Activated CD8-positive, alpha-beta memory T cell treated with anti-CD3 and anti-CD28 coated beads, Interleukin-2, amount 50 U/mL, for 4 hours (primary cell): ENCODE results near the gene ZNF784.
"Not testable (repeated sequence)": the region's sequence is repeated elsewhere in the genome, so short reads cannot be mapped to it uniquely, and the experiment has no call there.

ENCODE experiments used
- DNase-seq: peaks from one replicate; pipeline ENCODE4 v3.0.0-alpha.2; 2020

Gene ZNF784

GRCh38 chr19:55599842-55600661 is 24.3 kb downstream of the ZNF784 start, which contains the start of gene ZNF524:
Gene ZNF524 (plus strand): TSS chr19:55600288. CDS start chr19:55602113, 1,825 bp downstream.
- peak; percentile 82 for DNase-seq

- DNase-seq: peak; percentile 96
Measured at GRCh38 chr19:55599468-55599841, 24.9 kb downstream of the ZNF784 start, which contains the start of gene FIZ1. Gene FIZ1 (minus strand): TSS chr19:55599517. CDS start chr19:55597865, 1,652 bp downstream.

DNA sequence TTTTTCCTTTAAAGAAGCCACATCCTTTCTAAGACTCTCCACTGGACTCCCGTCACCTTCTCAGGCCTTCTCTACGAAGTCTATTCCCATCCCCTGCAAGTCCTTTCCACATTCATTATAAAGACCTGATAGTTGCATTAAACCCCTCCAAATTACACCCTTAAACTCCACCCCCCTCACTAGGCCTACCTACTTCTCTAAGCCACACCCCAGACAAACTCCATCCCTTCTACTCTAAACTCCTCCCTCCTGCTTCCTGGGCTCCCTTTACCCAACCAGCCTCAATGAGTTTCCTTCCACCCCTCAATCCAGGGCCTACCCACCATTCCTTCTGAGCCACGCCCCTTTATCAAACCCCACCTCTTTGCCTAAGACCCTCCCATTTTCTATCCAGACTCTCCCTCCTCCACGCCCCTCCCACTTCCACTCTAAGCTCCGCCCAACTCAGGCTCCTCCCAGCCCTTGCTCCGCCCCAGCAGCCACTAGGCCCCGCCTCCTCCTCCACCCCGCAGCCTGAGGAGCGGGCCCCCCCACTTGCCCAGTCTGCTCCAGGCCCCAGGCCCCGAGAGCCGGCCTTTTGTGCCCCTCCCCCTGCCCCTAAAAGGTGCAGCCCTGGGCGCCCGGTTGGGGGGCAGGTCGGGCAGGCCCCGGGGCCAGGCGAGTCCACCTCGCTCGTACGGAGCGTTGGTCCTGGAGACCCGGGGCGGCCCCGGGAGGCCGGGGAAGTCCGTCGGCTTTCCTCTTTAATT is 25.5 kb downstream of the ZNF784 start:
- peak; percentile 87 for DNase-seq

DNA sequence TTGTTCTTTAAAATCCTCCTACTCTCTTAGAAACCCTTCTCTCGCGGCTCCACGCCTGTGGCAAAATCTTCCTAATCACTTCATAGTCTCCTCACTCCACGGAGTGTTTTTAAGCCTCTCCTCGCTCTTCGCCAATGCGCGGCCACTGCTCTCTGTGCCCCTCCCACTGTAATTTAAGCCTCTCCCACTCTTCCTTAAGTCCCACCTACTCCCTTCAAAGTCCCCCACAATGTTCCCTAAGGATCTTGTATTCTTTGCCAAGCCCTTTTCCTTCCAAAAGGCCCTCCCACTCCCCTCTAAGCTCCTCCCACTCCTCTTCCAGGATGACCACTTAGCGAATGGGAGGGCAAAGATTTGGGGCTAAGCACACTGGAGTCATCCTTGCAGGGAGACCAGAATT is 26.3 kb downstream of the ZNF784 start:
- DNase-seq: no peak

DNA sequence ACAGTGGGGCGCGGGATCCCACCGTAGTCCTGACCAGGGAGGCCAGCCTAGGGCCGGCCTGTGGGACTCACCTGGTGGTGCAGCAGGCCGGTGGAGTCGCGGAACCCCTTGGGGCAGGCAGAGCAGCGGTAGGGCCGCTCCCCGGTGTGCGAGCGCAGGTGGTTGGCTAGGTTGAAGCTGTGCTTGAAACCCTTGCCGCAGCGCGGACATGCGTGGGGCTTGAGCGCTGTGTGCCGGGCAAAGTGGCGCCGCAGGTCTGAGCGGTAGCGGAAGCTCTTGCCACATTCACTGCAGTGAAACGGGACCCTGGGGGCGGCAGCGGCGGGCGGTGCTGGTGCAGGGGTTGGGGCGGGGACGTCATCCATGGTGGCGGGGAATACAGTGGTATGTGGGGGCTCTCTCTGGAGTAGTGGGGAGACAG is 26.9 kb downstream of the ZNF784 start:
- DNase-seq: no peak

DNA sequence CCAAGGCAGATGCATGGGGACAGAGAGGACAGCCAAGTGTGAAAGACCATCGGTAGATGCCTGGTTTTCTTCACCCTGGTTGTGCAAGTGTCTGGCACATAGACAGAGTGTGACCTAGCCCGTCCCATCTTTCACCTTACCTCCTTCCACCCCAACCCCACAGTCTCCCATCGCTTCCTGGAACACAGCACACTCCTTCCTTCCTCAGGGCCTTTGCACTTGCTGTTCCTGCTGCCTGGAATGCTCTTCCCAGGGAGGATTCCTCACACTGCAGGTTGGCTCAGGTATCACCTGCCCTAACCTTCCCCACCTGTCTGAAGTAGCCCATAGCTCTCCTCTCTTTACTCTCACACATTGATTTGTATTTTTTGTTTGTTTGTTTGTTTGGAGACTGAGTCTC is 28.1 kb downstream of the ZNF784 start:
- DNase-seq: no peak

GRCh38 chr19:55594996-55595545 is 29.3 kb downstream of the ZNF784 start:
- no peak for DNase-seq

- DNase-seq: no peak
Measured at GRCh38 chr19:55593096-55593772, 31.1 kb downstream of the ZNF784 start.

DNA sequence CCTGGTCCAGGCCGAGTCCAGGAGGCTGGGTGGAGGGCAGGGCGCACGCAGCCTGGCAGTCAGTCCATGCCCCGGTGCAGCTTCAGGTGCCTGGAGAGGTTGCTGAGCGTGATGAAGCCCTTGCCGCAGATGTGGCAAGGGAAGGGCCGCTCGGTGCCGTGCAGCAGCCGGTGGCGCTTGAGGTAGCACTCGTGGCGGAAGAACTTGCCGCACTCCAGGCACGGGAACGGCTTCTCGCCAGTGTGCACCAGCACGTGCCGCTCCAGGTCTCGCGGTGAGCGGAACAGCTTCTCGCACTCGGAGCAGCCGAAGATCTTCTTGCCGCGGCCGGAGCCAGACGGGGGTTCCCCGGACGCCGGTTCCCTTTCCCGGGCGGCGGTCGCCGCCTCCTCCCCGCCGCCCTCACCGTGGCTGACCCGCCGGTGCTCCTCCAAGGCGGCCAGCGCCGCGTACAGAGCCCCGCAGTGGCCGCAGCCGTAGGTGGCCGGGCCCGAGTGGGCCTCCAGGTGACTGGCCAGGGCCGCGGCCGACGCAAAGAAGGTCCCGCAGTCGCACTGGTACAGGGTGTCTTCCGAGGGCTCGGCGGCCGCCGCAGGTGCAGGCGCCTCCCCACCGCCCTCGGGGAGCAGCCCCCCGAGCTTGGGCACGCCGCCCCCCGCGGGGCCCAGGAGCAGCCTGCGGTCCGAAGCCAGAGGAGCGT is 31.8 kb downstream of the ZNF784 start:
- DNase-seq: no peak

DNA sequence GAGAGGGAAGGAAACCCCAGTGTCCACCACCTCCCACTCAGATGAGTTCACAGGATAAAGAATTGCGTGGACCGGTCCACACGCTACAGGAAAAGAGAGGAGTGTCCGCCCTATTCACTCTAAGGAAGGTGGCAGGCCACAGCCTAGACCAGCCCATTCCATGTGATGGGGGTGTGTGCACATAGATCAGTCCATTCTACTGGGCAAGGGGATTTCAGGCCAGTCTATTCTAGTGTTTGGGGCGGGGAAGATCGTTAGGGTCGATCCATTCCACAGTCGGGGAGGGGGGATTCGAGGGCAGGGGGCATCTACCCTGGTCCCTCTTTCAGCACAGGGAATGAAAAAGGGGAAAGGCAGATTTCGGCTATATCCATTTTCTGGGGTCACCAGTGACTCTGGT is 32.8 kb downstream of the ZNF784 start:
- no peak for DNase-seq

DNA sequence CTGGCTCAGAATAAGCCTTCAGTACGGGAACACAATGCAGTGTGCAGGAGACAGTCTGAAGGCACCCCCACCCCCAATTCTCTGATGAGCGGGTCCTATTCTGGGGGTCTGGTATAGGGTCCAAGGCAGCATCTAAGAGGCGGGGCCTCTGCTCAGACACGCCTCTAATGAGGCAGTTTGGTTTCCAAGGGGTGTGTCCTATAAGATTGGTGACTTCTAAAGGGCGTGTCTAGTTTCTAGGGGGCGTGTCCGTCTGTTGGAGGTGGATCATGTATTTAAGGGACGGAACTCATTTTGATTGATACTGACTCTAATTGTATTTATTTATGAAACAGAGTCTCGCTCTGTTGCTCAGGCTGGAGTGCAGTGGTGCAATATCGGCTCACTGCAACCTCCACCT is 33.7 kb downstream of the ZNF784 start:
- no peak for DNase-seq

GRCh38 chr19:55590109-55590508 is 34.3 kb downstream of the ZNF784 start:
- DNase-seq: no peak

GRCh38 chr19:55588738-55589137 is 35.6 kb downstream of the ZNF784 start:
- no peak for DNase-seq

DNA sequence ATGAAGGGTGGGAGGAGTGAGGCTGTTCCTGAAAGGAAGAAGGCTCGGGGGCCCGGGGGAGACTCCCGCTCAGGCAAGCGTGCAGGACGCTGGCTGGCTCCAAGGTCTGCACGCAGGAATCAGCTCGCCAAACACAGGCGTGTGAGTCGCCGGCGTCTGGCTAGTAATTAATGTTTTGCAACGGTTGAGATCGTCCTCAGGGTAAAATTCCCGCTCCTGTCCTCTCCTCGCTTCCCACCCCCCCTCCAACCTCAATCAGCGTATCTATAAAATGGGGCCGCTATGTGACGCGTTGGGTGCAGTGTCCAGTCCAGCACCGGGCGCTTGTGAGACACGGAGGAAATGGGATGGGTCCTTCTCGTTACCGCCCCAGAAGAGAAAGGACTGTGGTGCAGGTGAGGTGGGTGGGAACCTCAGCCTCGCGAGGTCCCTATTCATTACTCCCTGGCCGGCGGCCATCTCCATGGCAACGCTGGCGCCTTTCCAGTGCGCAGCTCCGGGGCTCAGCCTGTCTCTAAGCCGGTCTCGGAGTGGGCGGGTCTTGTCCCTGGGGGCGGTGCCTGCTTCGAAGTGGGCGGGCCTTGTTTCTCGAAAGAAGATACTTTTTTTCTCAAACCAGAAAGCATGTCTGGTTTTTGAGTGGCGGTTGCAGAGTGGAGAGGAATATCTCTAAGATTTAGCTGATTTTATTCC is 37.2 kb downstream of the ZNF784 start:
- peak; percentile 90 for DNase-seq

GRCh38 chr19:55585658-55586339 is 38.6 kb downstream of the ZNF784 start:
- peak; percentile 53 for DNase-seq

- DNase-seq: no peak
Measured at GRCh38 chr19:55584871-55585270, 39.5 kb downstream of the ZNF784 start.

DNA sequence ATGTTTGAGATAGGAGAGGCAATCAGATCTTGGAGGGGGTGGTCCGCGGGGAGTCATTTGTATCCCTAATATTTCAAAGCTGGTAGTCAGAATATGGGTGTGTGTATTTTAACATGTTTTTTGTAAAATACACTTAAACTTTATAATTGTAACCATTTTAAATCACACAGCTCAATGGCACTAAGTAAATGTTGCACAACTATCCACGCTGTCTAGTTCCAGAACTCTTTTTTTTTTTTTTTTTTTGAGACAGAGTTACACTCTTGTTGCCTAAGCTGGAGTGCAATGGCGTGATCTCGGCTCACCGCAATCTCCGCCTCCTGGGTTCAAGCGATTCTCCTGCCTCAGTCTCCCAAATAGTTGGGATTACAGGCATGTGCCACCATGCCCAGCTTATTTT is 40.5 kb downstream of the ZNF784 start:
- DNase-seq: not testable (repeated sequence)

GRCh38 chr19:55582284-55582683 is 42.1 kb downstream of the ZNF784 start:
- DNase-seq: not testable (repeated sequence)

DNA sequence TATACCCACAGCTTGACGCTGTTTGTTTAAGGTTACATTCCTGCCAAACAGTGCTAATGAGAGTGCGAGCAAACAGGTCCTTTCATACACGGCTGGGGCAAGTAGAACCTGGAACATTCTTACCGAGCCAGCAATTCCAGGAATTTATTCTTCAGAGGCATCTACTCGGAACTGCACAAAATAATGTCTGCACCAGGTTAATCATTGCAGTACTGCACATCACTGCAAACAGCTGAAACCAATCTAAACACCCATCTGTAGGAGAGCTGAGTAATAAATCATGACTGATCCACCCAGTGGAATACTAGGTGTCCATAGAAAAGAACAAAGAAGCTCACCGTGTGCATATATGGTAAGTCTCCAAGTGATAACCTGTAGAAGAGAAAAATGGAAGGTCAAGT is 42.5 kb downstream of the ZNF784 start:
- no peak for DNase-seq

DNA sequence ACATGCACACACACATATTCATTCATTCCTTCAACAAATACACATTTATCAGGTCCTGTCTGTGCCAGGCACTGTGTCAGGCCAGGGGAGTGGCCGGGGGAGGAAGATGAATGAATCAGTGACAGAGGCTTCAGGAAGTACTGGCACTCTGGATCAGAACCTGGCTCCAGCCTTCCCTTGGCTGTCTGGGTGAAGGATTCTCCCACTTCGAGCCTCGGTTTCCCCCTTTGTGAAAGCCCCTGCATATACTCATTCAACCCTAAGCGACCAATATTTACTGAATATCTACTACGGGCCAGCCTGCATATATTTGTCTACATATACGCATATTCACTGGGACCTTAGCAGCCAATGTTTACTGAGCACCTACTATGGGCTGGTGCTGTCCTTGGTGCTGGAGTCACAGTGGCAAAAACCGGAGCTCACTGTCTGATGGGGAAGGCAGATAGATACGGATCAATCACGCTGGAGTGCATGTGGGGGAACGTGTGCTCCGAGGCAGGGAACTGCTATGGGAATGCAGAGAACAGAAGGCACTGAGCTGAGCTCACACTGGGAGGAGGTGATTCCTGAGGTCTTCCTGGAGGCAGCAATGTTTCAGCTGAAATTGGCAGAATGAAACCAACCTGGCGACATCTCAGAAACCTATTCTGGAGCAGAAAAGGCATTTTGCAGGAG is 43.1 kb downstream of the ZNF784 start:
- DNase-seq: no peak
